HG02642 (cell line): ENCODE results near the gene TRAFD1.

Source experiments
- ATAC-seq: cut with Tn5 transposase; IDR thresholded peaks from one replicate; pipeline ENCODE4 v1.9.1; 2021; ENCODE audit warnings: mild to moderate bottlenecking; ENCODE audit not compliant: unreplicated experiment, poor library complexity

TRAFD1 gene

GRCh38 chr12:112196196-112196875 is 71.0 kb downstream of the TRAFD1 start:
- ATAC-seq: no peak

- ATAC-seq: no peak
Measured at GRCh38 chr12:112198120-112198733, 72.9 kb downstream of the TRAFD1 start.

- ATAC-seq: no peak
Measured at GRCh38 chr12:112199136-112199535, 73.8 kb downstream of the TRAFD1 start.
